ENCODE data around the gene ATP8B4.

Gene ATP8B4

DNA sequence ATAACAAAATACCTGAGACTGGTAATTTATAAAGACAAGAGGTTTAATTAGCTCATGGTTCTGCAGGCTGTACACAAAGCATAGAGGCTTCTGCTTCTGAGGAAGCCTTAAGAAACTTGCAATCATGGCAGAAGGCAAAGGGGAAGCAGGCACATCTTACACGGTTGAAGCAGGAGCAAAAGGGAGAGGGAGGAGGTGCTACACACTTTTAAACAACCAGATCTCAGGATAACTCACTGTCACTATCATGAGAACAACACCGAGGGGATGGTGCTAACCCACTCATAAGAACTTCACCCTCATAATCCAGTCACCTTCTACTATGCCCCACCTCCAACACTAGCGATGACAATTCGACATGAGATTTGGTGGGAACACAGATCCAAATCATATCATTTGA, 54.4 kb downstream of the ATP8B4 start:
- ATAC-seq (no peak), DNase-seq (no peak)

DNA sequence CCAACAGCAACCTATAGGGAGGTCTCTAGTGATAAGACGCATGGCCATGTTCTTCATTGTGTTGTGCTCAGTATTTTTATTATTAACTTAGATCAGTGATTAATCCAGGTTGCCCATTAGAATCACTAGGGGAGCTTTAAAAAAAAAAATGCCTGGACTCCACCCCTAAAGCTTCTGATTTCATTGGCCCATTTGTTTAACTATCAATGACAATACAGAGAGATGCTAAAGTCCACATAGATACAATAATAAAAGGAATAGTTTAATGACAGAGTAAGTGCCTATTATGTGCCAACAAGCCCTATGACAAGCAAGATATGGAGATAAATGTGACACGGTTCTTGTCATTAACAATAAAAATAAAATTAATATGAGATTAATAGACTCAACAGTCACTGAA, 55.8 kb downstream of the ATP8B4 start:
- ATAC-seq (no peak), DNase-seq (no peak)

GRCh38 chr15:50061503-50061902, 57.5 kb downstream of the ATP8B4 start:
- no peak for DNase-seq
- no peak for ATAC-seq

DNA sequence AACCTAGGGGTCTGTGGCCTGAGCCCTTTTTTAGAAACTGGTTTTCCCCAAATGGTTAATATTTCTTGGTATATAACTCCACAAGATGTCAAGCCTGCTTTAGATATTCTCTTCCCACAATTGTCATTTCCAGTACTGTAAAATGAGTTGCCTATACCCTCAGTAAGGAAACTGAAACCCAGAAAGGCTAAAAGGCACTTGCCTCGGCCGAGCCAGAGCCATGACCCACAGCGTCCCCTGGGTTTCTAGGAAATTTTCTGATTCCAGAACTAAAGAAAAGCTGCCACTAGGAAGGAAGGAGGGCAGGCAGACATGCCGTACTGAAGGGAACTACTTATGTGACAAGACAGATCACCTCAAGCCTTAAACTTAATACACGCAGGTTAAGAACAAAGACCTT, 59.1 kb downstream of the ATP8B4 start:
- ATAC-seq = no peak
- DNase-seq = no peak

GRCh38 chr15:50059203-50059772, 59.7 kb downstream of the ATP8B4 start:
- no peak for ATAC-seq

GRCh38 chr15:50057905-50058639, 61.0 kb downstream of the ATP8B4 start:
- no peak for DNase-seq
- no peak for ATAC-seq

More at GRCh38 chr15:50059203-50059772, 59.7 kb downstream of the ATP8B4 start:
- DNase-seq = no peak

DNA sequence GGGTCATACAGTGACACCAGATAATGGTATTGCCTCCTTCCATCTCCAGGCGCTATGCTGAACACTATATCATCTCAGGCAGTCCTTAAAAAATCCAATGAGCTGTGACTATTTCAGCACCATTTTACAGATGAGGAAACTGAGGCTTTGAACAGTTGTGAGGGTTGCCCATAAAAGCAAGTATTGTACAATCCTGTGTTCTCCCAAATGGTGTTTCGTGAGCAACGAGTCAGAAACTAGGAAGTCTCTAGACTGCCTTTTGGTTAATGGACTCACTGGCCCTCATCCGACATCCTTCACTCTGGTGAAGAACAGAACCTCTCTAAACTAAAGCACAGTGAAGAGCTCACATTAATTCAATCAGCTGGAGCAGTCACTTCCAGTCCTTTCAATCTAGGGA, 61.8 kb downstream of the ATP8B4 start:
- ATAC-seq (no peak), DNase-seq (no peak)

DNA sequence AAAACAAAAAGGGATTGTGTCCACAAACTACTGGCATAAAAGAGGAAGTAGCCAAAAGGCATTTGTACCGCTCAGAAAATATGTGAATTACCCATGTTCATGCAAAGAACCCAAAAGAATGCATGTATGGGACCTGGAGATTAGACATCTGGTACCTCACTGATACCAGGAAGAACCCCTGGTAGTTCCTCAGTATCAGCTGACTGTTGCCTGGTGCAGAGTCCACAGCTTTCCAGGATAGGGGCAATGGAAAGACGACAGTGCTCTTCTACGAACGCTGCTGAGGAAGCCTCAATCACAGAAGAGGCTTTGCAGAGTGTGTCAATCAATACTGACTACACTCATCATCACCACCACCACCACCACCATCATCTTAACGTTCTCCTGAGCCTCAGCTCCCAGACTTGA, 63.3 kb downstream of the ATP8B4 start:
- ATAC-seq = no peak

GRCh38 chr15:50055332-50055731, 63.7 kb downstream of the ATP8B4 start:
- ATAC-seq = no peak
- DNase-seq = no peak

More for the DNA sequence above, 63.3 kb downstream of the ATP8B4 start:
- DNase-seq = no peak

DNA sequence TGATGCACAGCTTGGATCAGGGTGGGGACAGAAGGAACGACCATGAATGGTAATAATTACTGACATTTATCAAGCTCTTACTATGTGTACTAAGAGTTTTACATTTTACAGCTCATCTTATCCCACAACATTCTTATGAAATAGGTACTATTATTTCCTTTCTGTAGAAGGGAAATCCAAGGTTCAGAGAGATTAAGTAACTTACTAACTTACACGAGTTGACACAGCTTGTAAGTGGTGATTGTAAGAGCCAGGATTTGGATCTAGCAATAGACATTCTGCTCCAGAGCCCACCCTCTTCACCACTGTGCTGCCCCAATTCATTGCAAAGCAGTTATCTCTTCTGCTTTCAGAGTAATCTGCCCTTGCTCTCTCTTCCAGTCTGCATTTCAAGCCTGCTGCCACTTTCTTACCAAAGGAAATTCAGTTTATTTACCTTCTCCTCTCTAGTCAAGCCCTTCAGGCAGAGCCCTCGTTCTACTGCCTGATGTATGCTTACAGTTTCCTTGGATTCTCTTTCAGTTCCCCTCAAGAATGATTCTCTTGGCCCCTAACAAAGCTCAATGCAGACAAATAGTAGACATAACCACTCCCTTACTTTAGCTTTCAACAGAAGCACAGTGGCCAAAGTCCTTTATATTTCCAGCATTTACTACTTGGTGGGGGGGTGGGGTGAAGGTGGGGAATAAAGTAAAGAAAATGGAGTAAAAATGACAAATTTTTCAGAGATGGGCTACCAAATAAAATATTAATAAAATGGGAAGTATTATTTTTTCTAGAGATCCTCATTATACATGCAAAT, 65.8 kb downstream of the ATP8B4 start:
- ATAC-seq (no peak), DNase-seq (no peak)

DNA sequence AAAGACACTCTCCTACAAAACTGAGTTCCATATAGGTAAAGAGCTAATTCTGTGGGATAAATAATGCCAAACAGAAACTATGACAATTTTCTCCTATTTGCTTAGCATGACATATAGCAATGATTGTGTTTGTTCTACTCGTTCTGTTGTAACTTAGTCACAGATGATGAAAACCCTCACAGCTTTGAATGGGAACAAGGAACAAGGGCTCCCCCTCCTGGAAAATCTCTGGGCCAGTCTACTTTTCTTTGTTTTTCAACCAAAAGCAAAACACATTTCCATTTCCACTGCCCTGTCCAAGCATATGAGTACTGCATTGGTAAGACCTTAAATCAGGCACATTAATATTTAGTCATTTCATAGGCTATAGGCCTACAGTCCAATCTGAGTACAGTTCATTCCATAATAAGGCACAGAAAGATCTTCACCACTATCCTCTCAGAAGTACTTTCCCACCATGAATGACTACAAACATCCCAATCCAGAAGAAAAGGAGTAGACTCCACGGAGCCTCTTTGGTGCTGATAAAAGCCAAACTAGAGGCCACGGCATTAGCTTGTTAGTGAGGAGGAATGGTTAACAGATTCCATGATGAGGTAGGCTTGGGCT, 67.1 kb downstream of the ATP8B4 start:
- peak; percentile 10 for DNase-seq
- peak; percentile 51 for ATAC-seq

- ATAC-seq = no peak
- DNase-seq = no peak
Observed at GRCh38 chr15:50050986-50051743, 67.9 kb downstream of the ATP8B4 start.

DNA sequence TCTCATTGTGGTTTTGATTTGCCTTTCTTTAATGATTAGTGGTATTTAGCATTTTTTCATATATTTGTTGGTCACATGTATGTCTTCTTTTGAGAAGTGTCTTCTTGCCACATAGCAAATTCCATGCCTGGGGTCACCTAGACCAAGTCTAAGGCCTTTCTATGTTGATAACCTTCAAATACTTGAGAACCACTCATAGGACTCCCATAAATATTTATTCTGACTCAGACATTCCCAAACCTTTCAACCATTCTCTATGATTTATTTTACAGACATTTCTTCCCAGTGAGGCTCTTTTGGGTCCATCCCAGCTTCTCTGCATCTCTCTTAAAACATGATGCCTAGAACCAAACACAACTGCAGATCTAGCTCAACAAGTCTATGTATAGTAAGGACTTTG, 69.2 kb downstream of the ATP8B4 start:
- no peak for DNase-seq
- ATAC-seq = no peak

DNA sequence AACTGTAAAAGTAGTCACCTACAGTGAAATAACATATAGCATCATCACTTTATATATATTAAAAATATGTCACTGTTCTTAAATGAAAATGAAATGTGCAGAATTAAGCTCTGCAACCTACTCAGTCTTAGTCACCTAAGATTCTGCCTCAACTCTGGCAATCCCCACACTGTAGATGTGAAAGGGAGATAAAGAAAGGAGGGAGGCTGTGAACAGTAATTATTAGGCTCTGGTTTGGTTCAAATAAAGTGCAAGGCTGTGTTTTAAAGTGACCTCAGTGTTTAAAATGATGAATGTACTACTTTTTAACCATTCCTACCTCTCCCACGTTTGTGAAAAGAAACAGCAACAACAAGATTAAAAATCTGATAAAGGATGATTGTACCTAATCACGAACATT, 72.2 kb downstream of the ATP8B4 start:
- DNase-seq (no peak), ATAC-seq (peak; percentile 68)

- DNase-seq (no peak), ATAC-seq (no peak)
Observed at GRCh38 chr15:50046159-50046558, 72.9 kb downstream of the ATP8B4 start.

DNA sequence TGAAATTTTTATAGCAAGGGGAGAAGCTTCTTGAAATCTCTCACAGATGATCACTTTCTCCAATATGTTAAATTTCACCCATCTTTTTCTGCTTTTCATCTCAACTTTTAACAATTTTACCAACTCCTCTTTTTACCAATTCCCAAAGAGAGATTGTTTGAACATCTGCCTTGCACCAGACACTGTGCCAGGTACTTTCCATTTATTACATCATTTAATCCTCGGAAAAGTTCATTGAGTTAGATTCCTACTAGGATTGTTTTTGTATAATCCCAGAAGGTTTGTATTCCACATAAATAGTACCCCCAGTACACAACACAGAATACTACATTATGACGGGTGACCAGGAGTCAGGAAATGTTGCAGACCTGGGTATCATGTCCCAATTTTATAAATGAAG, 74.1 kb downstream of the ATP8B4 start:
- no peak for ATAC-seq
- no peak for DNase-seq

GRCh38 chr15:50044406-50044805, 74.6 kb downstream of the ATP8B4 start:
- DNase-seq (no peak), ATAC-seq (no peak)

GRCh38 chr15:50042775-50043174, 76.3 kb downstream of the ATP8B4 start:
- no peak for ATAC-seq

GRCh38 chr15:50030456-50030855, 88.6 kb downstream of the ATP8B4 start:
- DNase-seq = no peak
- ATAC-seq = no peak

More at GRCh38 chr15:50042775-50043174, 76.3 kb downstream of the ATP8B4 start:
- DNase-seq = no peak

DNA sequence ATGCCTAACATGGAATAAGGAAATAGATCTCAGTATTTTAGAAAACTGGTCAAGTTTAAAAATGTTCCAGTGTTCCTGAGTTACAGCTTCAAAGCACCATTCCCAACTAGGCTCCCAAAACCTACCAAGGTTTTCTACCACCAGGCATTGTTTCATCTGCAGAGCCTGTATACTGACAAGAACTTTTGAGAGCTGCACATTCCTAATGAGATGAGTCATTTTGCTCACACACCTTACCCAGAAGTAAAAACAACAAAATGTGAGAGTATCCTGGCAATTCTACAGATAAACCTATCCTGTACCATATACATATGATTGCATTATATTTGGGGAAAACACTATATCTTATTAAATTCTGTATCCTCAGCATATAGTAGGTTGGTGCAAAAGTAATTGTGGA, 90.7 kb downstream of the ATP8B4 start:
- DNase-seq (no peak), ATAC-seq (no peak)

GRCh38 chr15:50024281-50024680, 94.8 kb downstream of the ATP8B4 start:
- DNase-seq (no peak), ATAC-seq (no peak)

GRCh38 chr15:50018491-50018890, 100.5 kb downstream of the ATP8B4 start:
- DNase-seq (no peak), ATAC-seq (no peak)

Data from stimulated activated naive CD8-positive, alpha-beta T cell treated with anti-CD3 and anti-CD28 coated beads, Interleukin-15, Interleukin-2, amounts not matched to agents 100 U/mL and 50 U/mL, for 24 hours (primary cell).